HG03095 (cell line): ENCODE measurements around the gene ACOT7.
"Not testable (repeated sequence)": the region's sequence is repeated elsewhere in the genome, so short reads cannot be mapped to it uniquely, and the experiment has no call there.

Experiments
- ATAC-seq: cut with Tn5 transposase; IDR thresholded peaks from one replicate; pipeline ENCODE4 v1.9.1; 2021; ENCODE audit warnings: moderate library complexity; ENCODE audit not compliant: unreplicated experiment

Gene ACOT7

DNA sequence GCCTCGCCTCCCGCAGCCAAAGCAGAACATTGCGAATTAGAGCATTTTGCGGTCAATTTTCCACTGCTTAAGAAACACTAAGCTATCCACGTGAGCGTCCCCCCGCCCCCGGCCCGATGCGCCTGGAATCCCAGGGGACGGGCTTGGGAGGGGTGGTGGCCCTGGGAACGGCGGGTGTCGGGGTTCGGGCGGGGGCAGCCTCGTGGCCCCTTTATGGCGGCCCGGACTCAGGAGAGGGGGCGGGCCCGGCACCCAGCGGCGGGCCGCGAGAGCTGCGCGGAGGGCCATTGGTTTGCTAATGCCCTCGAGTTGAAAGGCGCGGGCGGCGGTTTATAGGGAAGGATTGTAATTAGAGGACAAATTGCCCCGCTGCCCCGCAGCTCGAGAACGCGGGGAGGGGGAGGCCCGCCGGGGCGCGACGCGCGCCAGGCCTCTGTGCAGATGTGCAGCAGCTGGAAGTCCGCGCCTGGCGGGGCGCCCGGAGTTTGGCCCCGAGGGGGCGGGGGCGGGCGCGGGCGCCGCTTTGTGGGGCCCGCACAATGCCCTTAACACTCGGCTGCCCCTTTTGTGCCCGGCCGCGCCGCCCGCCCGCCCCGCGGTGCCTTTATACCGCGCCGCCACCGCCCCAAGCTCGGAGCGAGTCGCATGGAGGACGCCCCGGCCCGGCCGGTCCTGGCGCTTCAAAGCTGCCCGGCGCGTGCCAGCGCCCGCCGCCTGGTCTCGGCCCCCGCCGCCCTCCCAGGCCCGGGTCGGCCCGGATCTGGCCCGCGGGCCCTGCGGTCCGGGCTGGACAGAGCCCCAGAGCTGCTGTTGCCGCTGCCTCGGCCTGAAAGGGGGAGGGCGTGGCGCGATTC lies 151.5 kb downstream of the ACOT7 start:
- ATAC-seq, result no peak

DNA sequence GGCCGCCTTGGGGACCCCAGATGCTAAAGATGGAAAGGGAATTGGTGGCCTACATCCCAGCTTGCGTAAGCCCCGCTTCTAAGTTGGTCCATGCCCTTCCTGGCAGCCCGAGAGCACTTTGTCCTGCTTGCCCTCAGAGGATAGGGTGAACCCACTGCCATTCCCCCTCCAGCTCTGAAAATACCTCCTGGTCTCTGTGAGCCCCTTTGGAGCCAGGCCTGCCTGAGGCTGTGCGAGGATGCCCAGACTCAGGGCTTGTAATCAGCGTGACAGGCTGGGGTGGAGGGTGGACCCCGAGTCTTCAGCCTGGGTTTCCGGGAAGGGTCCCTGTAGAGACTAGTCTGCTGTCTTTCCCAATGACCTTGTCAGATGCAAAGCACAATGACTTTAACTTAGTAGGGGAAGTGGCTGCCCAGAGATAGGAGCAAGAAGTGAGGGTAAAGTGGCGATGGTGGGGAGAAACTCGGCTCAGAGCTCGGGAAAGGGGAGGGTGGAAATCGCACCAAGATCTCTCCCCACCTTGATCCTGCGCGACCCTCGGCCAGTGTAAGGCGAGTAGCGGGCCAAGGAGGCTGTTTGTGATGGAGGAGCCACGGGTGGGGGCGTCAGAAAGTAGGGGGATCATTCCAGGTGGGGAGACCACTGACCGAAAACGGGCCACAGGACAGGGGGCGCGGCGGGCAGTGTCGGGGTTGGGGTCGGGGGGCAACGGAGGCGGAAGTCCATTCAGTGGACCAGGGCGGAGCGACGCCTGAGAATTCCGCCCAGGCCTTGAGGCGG lies 152.3 kb downstream of the ACOT7 start:
- ATAC-seq, result no peak

DNA sequence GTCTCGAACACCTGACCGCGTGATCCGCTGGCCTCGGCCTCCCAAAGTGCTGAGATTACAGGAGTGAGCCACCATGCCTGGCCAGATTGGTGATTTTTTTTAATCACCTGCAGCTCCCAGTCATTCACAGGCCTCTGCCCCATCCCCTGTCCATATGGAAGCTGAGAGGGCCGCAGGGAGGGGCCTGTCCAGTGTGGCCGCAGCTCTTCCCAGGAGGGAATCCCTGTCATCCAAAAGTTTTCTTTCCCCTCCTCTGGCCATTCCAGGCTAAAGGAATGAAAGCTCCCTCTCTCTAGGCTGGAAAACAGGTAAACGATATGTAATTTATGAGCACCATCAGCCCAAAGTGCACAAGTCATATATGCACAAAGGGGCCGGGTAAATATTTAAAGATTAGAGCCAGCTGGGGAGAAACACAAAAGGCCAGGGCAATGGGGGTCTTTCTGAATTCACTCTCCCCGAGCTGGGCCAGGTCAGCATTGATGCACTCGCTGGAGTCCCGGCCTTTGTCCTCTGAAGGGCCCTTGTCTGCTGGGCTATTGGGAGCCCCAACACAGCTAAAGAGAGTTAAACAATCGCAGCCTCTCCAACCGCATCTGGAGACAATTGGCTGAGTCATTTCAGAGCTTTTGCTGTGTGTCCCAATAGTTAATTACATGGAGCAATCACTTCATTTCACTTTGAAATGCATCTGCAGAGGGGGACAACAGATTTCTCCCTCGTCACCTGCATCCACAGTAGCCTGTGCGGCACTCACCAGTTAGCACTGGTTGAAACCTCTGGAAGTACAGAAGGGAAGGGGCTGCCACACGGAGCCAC lies 153.4 kb downstream of the ACOT7 start:
- ATAC-seq, result no peak

DNA sequence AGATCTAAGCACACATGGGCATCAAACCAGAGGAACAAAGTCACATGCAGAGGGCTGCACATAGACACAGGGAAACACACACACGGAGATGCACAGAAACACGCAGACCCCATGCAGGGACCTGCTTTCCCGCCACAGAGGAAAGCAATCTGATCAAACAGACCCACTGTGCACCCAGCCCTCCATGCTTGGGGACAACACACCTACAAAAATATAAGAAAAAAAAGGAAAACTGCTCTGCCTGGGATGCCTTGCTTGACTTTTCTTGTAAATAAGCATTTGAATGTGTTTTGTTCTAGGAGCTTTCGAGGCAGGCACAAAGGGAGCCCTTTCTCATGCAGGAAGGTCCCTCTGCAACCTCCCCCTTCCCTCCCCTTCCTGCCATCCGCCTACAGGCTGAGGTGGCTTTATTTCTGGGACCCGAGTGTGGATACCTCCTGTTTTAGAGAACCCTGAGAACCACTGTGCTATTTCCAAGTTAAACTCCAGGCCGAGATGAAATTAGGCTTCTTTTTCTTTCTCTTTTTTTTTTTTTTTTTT lies 154.3 kb downstream of the ACOT7 start:
- no peak for ATAC-seq

DNA sequence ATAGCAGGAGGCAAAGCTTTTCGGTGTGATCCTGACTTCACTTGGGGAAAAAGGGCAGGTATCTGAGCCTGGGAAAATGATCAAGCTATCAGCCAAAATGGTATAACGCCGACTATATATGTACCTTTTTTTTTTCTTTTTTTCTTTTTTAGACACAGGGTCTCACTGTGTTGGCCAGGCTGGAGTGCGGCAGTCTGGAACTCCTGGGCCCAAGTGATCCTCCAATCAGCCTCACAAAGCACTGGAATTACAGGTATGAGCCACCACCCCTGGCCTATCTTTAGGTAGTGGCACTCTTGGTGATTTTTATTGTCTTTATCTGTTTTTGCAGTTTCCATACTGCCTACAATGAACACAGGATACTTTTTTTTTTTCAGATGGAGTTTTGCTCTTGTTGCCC lies 156.5 kb downstream of the ACOT7 start:
- ATAC-seq, result no peak

DNA sequence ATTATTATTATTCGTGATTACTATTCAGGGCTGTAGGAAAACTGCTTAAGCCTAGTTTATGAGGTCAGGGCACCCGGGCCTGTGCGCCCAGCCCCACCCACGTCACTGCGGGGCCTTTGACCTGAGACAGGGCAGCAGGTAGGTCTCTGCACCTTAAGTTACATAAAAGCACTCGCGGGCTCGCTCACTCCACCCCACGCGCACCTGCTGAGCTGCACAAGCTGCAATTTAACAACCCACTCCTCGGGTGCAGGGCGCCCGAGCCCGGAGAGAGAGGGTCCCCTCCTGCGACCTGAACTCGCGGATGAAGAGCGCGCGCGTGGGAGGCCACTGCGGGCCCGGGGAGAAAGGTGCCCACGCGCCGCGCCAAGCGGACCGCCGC lies 158.3 kb downstream of the ACOT7 start:
- ATAC-seq, result peak; percentile 24

DNA sequence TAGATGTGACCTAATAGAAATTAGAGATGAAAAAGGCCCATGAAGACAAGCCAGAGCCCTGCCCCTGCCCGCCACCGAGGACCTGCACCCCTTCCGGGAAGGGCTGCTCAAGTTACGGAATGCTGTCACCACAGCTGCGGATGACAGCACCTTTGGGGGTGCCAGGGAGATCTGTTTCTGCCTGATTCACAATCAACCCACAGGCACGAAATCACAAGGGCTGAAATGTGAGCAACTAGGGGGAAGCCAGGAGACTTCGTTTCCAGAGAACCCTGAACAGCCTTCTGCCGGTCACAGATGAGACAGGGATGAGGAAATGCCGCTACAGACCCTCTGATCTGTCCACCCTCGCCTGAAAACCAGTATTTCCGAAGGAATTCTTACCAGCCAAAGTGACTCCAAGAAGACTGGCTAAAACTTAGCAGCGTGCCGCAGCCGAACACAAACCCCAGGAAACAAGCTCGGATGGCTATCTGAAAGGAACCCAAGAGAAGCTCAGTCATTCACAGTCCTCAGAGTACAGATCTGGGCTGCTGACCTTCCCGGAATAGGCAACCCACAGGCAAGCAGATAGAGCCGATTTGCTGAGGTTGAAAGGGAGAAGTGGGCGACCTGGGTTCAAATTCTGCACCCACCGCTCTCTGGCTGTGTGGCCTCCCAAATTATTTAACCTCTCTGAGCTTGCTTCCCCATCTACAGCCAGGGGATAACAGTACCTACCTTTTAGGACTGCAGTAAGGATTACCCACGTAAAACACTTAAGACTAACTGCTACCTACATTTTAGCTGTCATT lies 158.9 kb downstream of the ACOT7 start:
- ATAC-seq, result no peak

DNA sequence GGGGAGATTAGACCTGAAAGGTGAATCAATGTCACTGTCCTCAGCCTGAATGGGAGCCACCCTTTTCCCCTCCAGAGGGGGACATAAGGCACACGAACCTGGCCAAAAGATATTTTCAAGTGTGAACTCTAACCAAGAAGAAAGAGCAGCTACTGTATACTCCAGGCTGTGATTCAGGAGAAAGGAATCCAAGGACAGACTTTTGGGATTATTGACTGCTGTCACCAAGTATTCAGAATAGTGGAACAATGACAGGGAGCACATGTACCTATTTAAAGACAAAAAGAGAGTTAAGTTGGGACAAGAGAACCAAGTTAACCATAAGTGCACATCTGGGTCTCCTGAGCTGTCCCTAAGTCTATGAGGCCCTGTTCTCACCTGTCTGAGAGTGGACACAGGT lies 160.2 kb downstream of the ACOT7 start:
- ATAC-seq, result no peak

DNA sequence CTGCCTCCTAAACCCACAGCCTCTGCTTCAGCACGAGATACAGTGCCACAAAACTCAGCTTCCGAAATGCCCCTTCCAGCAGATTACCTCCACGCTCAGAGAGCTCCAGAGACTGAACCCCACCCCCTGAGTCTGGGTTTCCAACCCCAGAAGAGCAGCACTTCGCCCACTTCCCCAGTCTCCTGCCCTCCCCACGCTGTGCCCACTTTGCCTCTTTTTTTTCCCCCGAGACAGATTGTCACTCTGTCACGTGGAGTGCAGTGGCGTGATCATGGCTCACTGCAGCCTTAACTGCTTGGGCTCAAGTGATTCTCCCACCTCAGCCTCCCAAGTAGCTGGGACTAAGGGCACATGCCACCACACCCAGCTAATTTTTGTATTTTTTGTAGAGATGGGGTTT lies 167.9 kb downstream of the ACOT7 start:
- no peak for ATAC-seq

DNA sequence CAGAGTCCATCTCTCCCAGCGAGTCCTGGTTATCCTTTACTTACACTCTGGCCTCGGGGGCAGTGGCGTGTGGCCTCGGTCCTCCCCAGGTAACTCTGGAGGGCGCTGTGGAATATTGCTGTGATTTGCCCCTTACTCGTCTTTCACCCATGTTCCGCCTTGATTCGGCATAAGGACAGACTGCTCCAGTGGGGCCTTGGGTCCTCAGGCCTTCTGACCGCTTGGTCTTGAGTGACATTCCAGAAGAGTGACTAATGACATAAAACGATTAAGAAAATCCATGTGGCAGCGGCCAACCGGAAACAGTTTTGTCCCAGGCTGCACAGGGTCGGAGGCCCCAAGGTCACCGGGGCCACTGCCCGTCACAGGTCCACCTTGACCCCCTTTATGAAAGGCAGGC lies 168.8 kb downstream of the ACOT7 start:
- ATAC-seq, result no peak

DNA sequence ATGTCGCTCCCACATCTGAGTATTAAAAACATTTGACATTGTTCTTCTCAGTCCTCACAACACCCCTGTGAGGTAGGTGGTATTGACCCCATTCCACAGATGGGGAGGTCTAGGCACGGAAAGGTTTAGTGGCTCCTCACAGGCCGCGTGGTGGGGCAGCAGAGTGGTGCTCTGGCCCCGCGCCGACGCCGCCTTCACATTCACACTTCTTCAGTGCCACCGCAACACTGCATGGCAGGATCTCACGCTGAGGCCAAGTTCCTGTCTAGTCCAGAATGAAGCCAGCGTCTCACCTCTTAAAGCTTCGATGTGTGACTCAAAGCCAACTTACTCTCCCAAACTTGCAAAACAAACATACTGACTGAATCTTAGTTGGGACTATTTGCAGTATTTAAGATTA lies 169.9 kb downstream of the ACOT7 start:
- no peak for ATAC-seq

DNA sequence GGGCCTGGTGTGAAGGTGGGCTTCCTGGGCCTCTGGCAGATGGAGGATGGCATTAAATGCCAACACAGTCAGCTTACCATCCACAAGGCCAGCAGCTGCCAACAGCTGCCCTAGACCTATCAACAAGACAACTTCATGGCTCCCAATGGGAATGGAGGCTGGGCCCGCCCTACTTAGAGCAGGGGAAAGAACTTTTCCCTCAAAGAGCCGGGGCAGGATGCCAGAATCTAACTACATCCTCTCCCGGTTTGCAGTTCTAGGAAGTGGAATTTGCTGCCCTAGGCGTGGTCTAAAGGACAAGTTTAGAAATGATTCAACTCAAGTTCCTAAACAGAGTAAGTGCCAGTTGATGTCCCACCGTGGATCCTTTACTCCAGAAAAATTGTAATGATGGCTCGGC lies 170.9 kb downstream of the ACOT7 start:
- no peak for ATAC-seq

DNA sequence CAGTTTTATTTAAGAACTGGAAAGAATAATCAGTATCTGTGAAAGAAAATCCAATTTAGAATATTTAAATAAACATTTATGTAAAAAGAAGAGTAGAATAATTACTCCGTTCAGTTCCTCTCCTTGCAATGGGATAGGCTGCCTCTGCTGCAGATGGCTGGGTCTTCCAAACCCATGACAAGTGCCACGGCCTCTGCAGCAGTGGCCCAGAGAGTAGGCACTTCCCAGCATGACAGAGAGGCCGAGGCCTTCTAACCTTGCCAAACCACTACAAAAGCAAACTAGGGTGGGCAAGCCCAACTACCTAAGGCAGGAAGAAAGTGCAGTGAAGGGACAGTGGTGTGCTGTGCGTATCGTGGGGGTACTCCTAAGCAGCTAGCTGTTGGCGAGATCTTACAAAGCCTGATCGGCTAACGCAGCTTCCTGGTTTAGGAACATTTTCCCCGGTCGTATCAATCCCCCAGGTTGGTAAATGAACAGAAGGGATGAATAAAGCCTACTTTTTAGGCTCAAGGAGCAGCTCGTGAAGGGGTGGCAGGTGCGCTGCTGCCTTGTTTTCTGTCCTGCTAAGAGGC lies 172.3 kb downstream of the ACOT7 start:
- ATAC-seq, result no peak

DNA sequence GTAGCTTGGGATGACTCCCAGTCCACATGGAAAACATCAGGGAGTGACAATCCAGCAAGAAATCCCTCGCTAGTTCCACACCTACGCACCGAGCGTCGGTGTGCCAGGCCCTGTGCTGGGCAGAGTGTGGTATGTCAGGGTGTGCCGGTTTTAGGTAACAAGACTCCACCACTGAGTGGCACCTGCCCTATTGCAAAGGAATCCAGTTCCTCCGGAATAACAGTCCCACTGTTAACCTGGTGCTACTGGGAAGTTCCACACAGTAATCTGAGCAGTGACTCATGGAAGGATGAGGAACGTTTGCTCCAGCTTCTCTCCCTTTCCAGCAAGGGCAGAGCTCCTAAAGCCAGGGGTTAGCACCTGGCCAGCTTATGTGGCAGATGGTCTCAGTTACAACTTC lies 173.3 kb downstream of the ACOT7 start:
- ATAC-seq, result no peak

DNA sequence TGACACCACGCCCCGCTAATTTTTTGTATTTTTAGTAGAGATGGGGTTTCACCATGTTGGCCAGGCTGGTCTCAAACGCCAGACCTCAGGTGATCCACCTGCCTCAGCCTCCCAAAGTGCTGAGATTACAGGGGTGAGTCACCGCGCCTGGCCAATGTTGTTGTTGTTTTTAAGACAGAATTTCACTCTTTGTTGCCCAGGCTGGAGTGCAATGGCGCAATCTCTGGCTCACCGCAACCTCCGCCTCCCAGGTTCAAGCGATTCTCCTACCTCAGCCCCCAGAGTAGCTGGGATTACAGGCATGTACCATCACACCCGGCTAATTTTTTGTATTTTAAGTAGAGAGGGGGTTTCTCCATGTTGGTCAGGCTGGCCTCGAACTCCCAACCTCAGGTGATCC lies 173.9 kb downstream of the ACOT7 start:
- ATAC-seq, result not testable (repeated sequence)

DNA sequence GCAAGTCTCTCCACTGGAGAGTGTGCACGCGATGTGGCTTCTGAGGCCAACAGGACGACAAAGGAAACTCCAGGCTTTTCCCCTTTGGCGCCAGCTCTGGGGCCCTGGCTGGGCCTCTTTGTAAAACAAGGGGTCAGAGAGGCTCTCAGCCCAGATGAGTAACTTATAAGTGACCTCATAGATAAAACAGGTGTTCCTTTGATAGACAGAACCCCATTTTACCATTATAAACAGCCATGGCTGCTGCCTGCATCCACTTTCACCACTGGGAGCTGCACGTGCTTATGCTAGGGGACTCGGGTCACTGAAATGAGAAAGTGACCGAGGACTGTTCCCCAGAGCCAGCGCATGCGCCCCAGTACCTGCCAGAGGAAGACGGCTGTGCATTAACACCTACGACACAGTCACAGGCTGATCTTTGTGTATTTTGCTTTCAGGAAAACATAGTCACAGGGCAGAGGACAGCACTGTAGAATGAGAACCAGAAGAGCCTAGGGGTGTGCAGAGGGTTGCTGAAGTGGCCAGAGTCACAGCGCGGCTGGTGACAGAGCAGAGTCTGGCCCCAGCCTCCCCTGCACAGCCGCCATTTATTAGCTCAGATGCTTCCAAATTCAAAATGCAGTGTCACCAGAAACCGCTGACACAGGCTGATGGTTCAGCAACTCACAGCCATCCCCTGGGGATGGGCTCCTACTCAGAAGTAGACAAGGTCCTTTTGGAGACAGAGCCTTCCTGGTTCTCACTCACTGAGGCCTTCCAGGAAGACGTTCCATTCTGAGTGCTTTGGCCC lies 175.0 kb downstream of the ACOT7 start:
- ATAC-seq, result no peak
